ENCODE measurements around the gene SMYD2. TPM values are rescaled to one million over a fixed set of nuclear protein-coding genes. Genes with fewer than 3 reads are reported as not detected.

Gene SMYD2
- total RNA-seq, 1 donor from 2014 or later: 43.2 TPM

DNA sequence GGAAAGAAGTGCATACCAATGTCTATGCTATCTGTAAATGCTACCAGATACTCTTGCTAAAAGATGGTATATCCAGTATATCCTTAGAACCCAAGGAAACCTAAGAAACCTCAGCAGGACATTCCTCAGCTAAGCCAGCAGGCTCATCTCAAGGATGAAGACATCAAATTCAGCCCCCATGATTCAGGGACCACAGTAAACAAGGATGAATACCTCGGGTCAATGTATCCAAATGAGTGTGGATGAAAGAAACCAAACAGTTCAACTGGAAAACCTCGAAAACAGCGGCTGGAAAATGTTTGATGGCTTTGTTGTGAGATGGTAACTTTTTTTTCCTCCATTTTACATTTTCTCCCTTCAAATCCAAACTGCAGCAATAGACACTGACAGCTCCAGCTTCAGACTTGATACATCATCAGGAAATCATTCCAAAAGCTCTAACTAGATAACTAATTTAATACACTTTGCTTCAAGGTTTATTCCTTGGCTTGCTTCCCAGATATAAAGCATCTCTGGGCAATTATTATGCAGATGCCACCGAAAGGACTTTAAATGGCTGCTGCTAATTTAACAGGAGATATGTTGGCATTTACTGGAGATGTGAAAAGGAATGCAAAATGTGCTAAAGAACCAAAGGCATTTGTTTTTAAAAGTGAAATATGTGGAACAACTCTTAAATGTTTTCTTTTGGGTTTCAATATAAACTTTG lies 73.6 kb downstream of the SMYD2 start:
- DNase-seq (ENCODE audit: low spot score in 2 of 2) (no peak), FAIRE-seq (no peak)

DNA sequence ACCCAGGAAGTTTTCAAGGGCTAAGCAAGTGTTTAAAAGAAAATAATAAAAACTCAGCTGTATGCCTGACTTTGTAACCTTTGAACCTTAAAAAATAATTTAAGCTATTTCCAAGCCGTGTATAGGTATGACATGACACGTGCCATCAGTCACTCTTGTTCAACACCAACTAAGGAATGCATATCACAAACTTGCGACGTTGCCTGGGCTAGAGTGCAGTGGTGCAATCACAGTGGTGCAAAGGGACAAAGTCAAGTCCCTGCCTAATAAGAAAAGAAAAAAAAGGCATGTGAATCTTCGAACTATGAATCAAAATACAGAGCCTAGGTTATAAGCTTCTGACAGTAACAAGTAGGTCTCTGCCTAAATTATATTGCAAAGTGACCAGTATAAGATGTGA lies 79.2 kb downstream of the SMYD2 start:
- DNase-seq (ENCODE audit: low spot score in 2 of 2) (no peak), FAIRE-seq (no peak)

DNA sequence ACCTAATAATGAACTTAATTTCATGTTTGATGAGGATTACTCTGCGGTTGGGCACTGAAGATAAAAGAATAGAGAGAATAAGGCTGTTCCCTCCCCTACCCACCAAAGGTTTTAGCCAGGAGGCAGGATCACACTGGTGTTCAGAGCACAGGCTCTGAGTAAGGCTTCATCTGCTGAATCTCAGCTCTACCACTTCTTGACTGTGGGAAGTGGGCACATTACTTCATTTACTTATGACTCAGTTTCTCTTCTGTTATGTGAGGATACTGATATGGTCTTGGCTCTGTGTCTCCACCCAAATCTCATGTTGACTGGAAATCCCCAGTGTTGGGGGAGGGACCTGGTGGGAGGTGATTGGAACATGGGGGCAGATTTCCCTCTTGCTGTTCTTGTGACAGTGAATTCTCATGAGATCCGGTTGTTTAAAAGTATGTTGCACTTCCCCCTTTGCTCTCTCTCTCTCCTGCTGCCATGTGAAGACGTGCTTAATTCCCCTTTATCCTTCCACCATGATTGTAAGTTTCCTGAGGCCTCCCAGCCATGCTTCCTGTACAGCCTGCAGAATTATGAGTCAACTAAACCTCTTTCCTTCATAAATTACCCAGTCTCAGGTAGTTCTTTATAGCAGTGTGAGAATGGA lies 79.7 kb downstream of the SMYD2 start:
- FAIRE-seq (no peak), DNase-seq (ENCODE audit: low spot score in 2 of 2) (no peak)

DNA sequence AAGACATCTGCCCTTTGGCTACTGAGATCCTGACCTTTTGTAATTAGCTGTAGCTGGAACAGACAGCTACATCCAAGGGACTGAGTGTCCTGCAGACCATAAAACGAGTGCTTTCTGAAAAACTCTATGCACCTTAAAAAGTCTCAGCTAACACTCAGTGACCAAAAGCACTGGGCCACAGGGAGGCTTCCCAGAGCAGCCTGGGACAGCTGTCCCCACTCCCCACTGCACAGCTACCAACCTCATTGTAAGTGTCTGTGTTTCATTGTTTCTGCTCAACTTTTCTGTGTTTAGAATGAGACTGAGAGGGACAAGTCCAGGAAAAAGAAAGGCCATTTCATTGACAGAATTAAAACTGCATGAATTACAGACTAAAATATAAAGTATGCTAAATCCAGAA lies 80.7 kb downstream of the SMYD2 start:
- DNase-seq (ENCODE audit: low spot score in 2 of 2) (no peak), FAIRE-seq (no peak)

DNA sequence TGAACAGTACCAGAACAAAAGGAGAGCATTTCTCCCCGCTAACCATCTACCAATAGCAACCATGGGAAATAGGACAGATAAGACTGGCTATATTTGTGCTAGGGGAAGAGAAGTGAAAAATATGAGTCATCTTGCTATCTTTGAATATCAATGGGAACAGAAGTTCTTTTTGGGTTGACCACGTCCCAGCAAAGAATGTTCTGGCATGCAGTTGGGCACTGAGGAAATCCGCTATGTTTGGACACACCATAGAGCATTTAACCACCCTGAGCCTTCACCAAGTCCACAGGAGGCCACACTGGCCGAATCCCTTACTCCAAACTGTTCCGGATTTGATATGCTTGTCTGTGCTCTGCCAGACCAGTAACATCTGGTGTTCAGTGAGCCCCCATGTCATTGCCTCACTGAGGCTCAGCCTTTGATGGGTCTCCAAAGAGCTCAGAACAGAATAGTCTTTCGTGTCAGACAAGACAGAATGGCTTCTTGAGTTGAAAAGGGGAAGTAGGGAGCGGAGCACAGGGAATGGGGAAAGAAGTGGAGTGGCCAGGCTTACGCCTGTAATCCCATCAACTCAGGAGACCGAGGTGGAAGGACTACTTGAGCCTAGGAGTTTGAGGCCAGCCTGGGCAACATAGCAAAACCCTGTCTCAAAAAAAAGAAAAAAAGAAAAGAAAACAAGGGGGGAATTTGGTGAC lies 81.4 kb downstream of the SMYD2 start:
- FAIRE-seq (no peak), DNase-seq (ENCODE audit: low spot score in 2 of 2) (no peak)

DNA sequence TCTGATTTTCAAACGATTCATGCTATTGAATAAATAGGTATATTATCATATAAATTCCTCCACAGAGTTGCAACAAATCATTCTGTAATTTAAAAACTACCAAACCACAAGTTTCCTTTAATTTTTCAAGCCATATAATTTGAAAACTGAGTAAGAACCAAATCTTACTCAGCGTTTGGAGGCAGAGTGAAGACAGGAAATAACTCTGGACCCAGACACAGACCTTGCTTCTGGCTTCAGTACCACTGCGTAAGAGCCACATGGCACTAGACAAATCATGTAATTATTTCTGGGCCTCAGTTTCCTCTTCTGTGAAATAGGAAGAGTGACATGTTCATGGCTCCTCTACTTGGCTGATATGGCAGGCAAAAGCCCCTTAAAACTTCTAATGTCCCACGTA lies 82.4 kb downstream of the SMYD2 start:
- no peak for FAIRE-seq
- no peak for DNase-seq (ENCODE audit: low spot score in 2 of 2)

DNA sequence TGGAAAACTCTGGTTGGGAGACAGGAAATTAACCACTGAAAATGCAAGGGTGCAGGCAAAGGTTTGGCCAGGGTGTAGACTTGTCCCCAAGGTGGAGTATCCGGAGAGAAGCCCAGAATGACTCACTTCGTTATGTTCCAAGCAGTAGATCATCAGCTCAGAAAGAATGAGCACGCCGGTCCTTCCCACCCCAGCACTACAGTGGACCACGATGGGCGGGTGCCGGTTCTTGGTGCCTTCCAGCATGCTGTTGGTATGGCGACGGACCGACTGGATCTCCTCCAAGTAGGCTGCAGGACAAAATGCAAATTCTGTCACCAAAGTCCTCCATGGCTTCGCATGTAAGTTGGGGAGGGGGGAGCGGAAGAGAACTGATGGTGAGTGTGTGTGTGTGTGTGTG lies 83.4 kb downstream of the SMYD2 start:
- no peak for DNase-seq (ENCODE audit: low spot score in 2 of 2)

DNA sequence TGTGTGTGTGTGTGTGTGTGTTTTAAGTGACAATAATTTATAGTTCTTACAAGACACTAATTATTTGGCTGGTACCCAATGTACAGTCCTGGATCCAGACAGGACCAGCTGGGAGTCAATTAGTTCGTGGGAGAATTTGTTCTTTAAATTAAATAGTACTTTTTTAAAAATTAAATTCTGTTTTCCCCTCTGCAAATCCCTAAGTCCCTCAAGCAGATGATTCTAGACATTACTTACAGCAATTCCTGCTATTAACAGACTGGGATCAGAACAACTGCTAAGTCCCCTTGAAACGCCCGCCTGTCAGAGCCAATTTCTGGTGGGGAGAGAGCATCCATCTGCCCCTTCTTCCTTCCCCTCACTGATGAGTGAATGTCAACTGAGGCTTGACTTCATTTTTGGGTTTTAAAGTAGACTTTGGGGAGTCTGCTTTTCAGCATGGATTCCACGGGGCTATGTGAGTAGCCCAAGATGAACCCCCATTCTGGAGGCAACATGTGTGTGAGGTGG lies 83.9 kb downstream of the SMYD2 start:
- DNase-seq (ENCODE audit: low spot score in 2 of 2) (no peak), FAIRE-seq (no peak)

More for the DNA sequence above, 83.4 kb downstream of the SMYD2 start:
- no peak for FAIRE-seq

DNA sequence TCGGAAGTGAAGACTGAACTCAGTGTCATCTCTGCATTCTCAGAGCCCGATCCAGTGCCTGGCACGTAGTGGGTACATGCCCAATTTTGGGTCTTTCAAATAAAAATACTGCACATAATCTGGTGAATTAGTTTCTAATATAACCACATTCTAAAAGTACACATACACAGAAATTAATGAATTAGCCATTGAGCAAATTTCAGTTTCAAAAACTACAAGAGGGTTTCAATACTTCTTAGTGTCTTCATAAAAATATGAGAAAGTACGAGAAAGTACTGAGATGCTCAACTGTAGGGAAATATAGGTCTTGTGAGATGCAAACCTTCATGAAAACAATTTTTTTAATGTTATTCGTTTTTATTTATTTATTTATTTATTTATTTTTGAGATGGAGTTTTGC lies 86.9 kb downstream of the SMYD2 start:
- no peak for DNase-seq (ENCODE audit: low spot score in 2 of 2)
- FAIRE-seq: no peak

DNA sequence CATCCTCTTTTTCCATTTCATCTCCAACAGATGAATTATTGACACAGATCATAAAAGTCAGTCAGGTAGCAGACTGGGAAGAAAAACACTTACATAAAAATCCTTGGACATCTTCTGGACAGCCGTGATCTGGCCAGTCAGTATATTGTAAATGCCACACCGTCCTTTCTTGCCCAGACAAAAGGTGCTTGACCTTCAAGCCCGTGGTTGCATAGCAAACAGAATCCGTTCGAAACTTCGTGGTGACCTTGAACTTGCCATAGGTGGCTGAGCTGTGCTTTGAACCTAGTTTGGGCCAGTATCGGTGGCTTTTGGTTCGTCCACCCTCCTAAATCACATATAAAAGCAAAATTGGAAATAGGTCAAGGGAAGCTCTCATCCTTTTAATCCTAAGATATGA lies 88.4 kb downstream of the SMYD2 start:
- DNase-seq (ENCODE audit: low spot score in 2 of 2) (no peak), FAIRE-seq (no peak)

DNA sequence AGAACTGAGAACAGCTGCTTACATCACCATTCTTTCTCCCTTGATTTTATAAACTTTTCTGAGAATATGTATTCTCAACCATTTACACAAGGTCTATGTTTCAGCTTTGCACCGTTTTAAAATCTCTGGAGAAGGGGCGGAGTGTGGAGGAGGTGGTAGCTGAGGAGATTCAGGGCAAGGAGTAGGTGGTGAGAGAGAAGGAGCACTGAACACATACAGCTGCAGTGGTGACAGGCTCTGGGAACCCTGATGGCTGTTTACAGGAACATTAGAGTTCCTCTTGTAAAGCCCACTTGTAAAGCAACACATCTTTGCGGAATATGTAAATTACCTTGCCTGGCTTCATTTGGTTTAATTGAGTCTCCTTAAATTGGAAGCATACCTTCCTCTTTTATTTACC lies 89.7 kb downstream of the SMYD2 start:
- FAIRE-seq: no peak

DNA sequence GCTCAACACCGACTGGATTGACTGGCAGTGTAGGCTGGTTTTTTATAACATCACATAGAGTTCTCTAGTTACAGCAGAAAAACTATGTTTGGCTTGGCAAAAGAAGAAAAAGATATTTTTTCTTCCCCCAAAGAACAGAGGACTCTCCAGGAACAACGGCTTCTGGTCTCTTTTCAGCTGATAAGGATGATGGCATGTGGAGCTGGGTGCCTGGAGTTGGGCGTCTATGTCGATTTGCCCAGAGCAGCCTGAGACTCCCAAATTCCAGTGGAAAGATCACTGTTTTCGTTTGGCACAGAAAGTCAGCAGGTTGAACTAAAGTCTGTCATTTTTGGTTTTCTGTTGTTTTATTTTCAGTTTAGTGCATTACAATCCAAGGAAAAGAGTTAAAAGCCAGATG lies 91.1 kb downstream of the SMYD2 start:
- DNase-seq (ENCODE audit: low spot score in 2 of 2) (no peak), FAIRE-seq (no peak)

More for the DNA sequence above, 89.7 kb downstream of the SMYD2 start:
- no peak for DNase-seq (ENCODE audit: low spot score in 2 of 2)

DNA sequence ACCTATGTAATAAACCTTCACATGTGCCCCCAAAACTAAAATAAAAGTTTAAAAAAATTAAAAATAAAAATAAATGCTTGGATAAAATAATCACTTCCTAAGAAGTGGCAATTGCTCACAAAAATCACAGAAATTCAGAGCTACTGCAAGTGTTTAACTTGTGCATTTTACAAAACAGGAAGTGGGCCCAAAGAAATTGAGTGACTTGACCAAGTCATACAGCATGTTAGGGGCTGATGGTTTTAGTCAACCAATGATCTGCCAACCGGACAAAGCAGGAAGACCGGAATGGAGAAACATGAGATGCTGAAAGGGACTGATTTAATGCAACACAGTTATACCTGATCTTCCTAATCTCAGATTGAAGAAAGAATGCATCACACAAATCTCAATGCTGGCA lies 96.5 kb downstream of the SMYD2 start:
- DNase-seq (ENCODE audit: low spot score in 2 of 2): no peak
- no peak for FAIRE-seq

DNA sequence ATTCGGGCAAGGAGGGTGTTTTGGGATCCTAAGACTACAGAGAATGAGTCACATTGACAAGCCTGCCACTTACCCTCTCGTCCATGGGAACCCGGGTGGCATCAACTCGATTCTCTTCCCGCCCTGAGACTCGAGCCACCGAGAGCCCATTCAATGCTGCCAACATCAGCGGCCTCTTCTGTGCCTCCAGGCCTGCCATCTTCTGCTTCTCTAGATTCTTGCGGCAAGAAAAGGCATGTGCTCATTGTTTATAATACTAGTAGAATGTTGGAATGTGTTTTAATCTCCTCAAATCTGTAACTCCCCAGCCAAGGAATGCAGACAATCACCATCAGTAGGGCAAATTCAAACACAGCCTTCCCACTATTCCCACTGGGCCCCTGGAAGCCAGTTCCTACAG lies 96.9 kb downstream of the SMYD2 start:
- no peak for FAIRE-seq
- no peak for DNase-seq (ENCODE audit: low spot score in 2 of 2)

DNA sequence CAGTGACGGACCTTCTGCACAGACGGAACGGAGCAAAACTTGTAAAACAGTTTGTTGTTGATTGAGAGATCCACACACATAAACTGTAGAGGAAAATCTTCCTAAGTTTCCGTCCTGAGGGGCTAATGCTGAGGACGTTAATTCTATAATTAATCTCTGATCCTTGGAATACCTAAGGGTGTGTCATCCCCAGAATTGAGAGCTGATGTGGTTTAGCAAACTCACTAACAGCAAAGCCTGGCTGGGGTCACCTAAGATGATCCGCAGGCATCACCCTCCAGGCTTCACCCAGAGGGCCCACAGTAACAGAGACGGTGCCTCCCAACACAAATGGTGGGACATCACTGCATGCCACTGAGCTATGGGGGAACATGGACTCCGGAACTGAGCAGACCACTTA lies 97.5 kb downstream of the SMYD2 start:
- DNase-seq (ENCODE audit: low spot score in 2 of 2) (no peak), FAIRE-seq (no peak)

DNA sequence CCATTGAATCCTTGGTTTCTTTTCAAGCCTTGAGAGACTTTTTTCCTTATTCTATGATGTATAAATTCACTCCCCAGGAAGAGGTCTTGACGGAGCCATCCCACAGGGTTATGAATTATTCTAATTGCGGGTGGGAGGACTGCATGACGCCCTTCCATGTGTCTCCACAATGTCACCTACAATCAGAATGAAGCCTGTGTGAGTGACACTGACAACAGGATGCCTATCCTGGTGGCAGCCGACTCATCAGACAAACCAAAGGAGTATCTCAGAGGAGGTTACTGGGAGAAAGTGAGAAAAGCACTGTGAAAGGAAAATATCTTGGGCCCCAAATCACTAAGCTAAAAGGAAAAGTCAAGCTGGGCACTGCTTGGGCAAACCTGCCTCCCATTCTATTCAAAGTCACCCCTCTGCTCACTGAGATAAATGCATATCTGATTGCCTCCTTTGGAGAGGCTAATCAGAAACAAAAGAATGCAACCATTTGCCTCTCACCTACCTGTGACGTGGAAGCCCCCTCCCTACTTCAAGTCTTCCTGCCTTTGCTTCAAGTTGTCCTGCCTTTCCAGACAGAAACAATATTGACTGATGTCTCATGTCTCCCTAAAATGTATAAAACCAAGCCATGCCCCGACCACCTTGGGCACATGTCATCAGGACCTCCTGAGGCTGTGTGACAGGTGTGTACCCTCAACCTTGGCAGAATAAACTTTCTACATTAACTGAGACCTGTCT lies 98.4 kb downstream of the SMYD2 start:
- FAIRE-seq (no peak), DNase-seq (ENCODE audit: low spot score in 2 of 2) (no peak)

DNA sequence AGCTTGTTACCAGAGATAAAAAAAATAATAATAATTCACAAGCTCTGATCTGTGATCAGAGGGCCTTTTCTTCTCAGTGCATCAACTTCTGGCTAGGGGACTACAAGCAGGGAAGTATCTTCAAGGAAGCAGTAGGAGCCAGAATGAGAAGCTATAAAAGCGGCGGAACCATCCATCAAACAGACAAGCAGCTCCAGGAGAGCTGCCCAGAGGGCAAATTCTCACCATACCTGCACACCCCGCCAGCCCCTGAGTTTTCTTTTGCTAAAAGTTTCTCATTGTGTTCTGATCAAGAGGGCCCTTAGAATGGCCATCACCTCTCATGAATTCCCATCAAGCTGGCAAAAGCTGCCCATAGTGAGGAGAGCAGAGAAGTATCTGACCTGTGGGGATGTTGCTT lies 99.4 kb downstream of the SMYD2 start:
- no peak for DNase-seq (ENCODE audit: low spot score in 2 of 2)
- no peak for FAIRE-seq

DNA sequence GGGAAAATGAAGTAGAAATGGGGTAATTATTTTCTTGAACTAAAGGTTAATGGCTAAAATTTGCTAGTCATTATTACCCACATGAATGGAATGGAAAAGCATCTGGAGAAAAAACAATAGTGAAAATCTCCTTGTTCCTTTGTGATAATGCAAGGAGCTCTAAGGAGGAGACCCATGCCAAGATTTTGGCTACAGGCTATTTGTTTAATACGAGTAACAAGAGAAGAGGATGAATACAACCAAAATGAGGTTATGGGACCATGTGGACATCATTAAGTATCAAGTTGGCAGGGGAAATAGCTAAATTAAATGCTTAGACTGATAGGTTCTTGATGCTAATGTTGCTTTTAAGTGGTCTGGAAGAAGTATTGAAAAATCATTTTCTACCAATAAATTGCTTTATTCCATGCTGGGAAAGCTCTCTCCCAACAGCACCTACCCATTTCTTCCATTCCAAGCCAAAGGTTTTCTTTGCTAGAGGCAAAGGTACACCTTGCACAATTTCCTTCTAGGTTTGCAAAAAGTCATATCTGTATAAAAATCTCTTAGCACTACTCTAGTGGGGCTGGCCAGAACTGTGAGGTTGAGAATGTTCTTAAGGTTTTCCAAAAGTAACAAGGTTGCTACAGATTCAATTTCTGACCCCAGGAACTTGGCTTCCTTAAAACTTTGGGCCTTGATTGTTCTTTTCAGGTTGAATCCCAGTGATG lies 100.2 kb downstream of the SMYD2 start:
- no peak for FAIRE-seq
- no peak for DNase-seq (ENCODE audit: low spot score in 2 of 2)

DNA sequence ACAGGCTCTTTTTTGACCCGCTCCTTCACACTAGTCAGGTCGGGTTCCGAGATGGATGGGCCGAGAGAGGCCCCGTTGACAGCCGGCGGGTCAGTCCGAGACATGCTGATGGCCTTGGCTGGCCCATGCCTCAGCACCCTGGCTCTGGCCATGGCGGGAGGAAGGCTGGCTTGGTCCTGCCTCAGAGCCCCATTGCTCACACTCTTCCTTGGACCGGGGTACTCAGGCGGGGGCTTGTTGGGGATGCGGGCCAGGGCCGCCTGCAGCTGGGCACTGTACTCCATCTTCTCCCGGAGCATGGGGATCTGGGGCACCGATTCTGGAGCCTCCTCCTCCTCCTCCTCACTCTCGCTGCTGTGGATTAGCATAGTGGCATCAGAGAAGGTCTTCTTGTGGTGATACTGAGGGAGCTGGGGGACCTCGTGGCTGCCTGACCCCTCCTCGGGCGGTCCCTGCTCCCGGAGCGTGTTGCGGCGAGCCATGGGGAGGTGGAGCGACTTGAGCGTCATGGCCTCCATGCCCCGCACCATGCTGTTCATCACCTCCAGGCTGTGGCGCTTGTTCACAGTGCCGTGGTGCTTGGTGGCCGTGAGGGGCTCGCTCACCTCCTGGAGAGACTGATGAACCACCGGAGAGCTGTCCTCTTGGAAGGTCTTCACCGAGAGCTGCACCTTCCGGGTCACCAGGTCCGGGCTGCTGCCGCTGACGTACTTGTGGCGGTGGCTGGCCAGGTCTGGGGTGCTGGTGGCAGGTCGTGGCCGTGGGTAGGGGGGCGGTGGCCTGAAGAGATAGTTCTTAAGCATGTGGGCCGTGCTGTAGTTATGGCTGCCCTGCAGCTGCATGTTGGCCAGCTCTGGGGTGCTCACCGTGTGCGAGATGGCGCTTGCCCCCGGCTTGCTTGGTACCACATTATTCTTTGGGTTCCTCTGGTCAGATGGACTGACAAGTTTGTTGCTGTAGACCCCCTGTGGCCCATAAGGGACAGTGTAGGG lies 102.7 kb downstream of the SMYD2 start:
- DNase-seq (ENCODE audit: low spot score in 2 of 2) (no peak), FAIRE-seq (no peak)

Data from frontal cortex (tissue), 4 donors.